Left hindlimb (tissue), 1 donor: ENCODE data around the gene MVK.

Source experiments
- DNase-seq: peaks from one replicate; pipeline ENCODE4 v3.0.0-alpha.2; 2018

Gene MVK

DNA sequence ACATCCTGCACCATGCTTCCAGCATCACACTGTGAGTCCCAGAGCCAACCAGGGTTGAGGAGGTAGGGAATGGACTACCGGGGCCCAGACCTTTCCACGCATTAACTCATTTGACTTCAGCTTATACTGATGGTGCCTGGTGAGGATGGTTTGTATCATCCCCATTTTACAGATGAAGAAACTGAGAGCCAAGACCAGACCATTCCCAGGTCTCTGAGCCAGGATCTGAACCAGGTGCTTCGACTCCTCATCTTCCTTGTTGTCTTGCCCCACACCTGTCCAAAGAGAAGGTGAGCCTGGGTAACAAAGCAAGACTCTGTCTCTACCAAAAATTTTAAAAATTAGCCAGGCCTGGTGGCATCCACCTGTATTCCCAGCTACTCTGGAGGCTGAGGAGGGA, 64.4 kb downstream of the MVK start:
- DNase-seq = no peak

DNA sequence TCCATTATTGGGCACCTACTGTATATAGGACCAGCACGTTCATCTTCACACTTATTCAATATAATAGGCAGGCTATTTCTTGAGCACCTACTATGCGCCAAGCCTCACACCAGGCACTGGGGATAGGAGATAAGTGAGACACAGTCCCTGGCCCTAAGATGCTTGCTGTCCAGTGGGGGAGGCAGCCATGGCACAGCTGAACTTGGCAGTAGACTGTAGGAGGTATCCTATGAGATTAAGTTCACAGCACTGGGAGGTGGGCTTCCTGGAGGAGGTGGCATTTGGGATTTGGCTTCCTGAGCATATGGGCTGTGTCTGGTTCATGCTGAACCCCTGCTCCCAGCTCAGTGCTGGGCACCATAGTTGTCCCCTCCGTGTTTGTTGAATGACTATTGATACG, 65.1 kb downstream of the MVK start:
- DNase-seq = no peak

- DNase-seq = no peak
These were observed 65.7 kb downstream of the MVK start for GRCh38 chr12:109639151-109639872.

GRCh38 chr12:109640961-109641360, 67.4 kb downstream of the MVK start:
- DNase-seq = no peak

GRCh38 chr12:109641422-109641821, 67.8 kb downstream of the MVK start:
- DNase-seq = no peak

DNA sequence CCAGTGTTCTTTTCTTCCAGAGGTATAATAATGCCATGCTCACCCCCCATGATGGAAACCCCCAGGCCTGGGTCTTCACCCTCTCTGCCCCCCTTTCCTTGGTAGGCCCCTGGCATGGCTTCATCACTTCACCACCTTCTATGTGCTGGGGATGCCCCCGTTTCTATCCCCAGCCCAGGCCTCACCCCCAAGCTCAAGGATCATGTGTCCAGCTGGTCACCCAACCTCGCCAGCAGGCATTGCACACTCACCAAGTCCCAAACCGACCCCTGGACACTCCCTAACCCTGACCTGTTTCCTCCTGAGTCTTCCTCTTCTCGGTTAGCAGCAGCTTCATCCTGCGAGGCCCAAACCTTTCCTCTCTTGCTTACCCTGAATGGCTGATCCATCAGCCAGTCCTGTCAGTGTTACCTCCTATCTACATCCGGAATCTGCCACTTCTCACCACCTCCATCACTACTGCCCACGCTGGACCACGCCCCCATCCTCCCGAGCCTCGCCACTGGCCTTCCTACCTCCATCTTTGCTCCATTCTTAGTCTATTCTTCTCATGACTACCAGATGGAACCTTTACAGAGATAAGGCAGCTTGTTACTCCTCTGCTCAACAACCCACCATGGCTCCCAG, 69.0 kb downstream of the MVK start:
- DNase-seq = no peak

DNA sequence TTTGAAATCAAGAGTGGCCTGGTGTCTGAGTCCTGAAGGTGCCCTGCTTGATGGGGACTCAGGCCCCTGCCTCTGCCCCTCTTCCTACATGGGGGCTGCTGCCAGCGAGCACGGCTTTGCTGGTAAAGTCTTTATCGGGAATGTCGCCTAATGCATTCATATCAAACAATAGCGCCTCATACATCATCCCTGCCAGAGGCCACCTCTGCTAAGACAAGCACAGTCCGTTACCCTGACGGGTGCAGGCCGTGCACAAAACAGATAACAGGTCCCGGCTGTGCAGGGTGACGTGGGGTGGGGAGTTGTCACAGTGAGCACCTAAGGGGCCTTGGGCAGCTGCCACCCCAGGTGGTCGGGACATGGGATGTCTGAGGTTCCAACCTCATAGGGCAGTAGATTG, 71.6 kb downstream of the MVK start:
- no peak for DNase-seq

DNA sequence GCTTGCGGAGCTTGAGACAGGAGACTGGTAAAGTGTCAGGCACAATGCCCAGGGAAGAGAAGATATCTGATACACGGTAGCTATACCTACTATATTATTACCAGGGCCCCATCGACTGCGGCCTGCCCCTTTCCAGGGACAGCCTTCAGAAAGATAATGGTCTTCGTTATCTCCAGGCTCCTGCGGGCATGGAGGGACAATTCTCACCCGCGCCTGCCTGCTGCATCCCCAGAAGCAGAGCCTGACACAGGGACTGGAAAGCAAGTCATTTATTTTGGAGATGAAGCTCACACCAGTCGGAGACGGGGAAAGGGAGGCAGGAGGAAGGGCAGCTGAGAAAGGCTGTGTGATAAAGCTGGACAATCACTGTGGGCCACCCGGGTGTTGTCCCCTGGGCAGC, 72.1 kb downstream of the MVK start:
- no peak for DNase-seq
